GM08714 (cell line): ENCODE measurements around the gene C17orf100.

Experiments
- H3K4me3 ChIP-seq: fragments of 200-500 bp; sonication (Bioruptor generic); 2 replicates; pipeline ENCODE4 v1.5.1; 2014; ENCODE audit warnings: mild to moderate bottlenecking, low read length, inconsistent platforms
- ZNF274 ChIP-seq: IDR thresholded peaks from 2 replicates; pipeline ENCODE4 v1.6.1; 2012; ENCODE audit warnings: mild to moderate bottlenecking, low read depth, low read length

C17orf100 gene

DNA sequence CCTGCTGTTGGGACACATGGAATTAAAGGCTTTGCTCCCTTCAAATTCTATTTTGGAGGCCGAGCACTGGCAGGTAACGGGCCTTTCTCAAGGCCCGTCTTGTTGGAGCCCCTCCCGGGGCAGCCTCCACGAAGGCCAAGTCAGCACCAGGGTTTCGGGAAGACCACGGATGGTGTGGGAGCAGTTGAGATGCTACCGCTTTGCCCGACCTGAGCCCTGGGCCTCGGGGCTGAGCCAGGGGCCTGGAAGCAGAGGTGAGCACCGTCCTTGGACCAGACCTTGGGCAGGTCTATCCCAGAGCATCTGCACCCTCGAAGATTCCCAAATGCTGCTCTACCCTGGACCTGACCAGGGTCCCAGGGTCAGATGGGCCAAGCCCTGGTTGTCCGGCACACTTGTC, 23.0 kb downstream of the C17orf100 start:
- no peak overlapping the region for H3K4me3 ChIP-seq
- TF ChIP-seq ZNF274 = no peak

GRCh38 chr17:6675201-6675825, 23.8 kb downstream of the C17orf100 start:
- no peak for TF ChIP-seq ZNF274
- no peak overlapping the region for H3K4me3 ChIP-seq

DNA sequence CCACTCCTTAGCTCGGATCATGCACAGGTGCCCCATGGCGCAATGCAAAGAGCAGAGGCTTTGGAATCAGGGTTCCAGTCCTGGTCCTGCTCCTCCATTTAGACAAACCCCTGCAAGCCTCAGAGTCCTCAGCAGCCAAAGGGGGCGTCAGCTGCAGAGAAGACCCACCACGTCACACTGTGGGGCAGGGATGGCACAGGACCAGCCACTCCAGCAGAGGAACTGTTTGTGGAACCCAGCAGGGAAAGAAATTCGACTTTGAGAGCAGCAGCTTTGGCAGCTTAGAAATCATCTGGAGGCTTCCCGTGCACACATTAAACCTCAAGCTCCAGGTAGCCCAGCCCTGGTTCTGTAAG, 25.2 kb downstream of the C17orf100 start:
- no peak for TF ChIP-seq ZNF274
- H3K4me3 ChIP-seq = no peak overlapping the region

DNA sequence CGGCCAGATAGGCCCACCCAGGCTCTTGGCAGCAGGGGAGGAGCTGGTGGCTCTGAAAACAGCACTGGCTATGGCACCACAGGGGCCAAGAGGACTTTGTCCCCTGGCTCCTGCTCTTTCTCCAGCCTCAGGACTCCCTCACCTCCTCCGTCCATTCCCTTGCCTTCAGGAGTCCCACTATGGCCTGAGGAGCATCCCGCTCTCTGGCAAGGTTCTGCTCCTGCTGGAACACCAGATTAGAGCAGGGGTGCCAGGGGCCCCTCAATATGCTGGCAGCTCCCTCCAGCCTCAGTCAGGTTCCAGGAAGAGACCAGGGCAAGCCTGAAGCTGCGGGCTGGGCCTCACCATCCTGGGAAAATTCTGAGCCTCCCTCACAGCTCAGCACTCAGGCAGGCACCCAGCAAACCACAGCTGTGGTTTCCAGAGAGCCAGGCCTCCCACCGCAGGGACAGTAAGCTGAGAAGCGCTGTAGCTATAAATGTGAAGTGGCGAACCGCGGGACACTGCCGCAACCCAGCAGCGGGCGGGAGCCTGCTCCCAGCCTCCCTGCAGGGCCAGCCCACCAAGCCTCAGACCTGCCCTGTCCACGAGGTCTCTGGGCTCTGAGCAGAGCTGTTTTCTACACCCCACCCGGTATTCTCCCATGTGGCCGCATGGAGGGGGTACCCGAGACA, 25.7 kb downstream of the C17orf100 start:
- no peak overlapping the region for H3K4me3 ChIP-seq
- TF ChIP-seq ZNF274 = no peak

DNA sequence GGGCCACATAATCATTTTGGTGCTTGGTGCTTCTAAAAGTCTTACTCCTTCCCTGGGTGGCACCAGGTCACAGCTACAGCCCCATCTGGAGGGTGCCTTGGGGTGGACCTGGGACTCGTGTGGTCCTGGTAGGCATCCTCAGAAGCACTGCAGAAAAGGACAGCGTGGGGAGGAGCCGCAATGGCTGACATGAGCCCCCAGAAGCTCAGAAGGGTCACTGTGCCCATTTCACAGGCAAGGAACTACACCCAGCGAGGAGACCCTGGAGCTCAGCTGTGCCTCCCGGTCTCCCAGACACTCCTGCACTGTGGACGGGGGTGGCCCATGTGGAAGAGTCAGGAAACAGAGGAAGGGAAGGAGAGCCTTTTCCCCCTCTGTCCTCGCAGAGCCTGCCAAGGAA, 26.4 kb downstream of the C17orf100 start:
- H3K4me3 ChIP-seq = no peak overlapping the region
- TF ChIP-seq ZNF274 = no peak

GRCh38 chr17:6679241-6679640, 27.7 kb downstream of the C17orf100 start:
- no peak overlapping the region for H3K4me3 ChIP-seq
- no peak for TF ChIP-seq ZNF274

GRCh38 chr17:6681176-6681575, 29.6 kb downstream of the C17orf100 start:
- TF ChIP-seq ZNF274 = no peak
- H3K4me3 ChIP-seq = no peak overlapping the region

DNA sequence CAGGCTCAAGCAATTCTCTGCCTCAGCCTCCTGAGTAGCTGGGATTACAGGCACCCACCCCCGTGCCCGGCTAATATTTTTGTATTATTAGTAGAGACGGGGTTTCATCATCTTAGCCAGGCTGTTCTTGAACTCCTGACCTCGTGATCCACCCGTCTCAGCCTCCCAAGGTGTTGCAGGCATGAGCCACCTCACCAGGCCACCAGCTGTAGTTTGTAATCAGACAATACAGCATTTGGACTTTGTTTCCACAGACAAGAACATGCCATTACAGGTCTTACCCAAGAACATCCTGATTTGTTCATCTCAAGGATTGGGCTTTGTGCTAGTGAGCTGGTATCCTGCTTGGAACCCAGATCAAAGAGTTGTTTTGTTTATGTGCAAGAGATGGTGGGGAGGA, 30.1 kb downstream of the C17orf100 start:
- TF ChIP-seq ZNF274 = no peak
- no peak overlapping the region for H3K4me3 ChIP-seq

DNA sequence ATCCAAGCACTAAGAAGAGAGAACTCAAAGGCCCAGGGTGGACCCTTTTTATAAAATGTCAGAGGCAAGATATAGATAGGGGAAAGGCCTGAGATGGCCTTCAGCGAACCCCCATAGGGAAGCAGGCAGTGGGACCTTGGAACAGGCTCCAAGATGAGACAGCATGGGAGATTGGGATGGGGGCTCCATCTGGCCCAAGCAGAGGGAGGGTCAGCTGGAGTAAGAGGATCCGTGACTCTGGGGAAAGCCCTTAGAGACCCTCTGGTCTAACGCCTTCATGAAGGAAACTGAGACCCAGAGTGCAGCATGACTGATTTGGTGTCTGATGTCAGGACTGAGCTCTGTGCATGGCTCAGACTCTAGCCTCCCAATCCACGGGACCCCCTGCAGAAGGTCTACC, 30.8 kb downstream of the C17orf100 start:
- TF ChIP-seq ZNF274 = no peak

DNA sequence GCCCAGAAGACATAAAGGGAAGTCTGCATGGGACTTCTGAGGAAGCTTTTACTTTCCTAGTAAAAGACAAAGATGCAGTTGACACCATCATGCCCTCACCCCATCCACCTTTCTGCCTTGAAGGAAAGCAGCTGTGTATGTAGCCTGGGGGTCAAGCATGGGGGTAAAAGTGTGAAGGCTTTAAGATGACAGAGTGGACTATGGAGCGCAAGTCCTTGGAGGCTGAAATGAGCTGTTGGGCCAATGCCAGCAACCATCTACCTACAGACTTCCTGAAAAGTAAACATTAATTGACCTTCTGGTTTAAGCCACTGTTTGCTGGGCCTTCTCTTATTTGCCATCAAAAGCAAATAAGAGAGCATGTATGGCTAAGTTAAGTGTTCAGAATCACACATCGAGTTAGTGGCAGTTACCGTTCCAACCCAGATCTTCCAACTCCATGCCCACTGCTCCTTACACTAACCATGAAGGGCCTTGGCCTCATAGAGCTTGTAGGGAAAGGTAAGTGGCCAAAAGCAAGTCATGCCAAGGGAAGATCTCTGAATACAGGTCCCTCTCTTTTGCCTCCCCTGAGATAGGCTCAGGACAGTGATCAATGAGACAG, 31.6 kb downstream of the C17orf100 start:
- no peak overlapping the region for H3K4me3 ChIP-seq
- TF ChIP-seq ZNF274 = no peak

More for the DNA sequence above, 30.8 kb downstream of the C17orf100 start:
- no peak overlapping the region for H3K4me3 ChIP-seq

DNA sequence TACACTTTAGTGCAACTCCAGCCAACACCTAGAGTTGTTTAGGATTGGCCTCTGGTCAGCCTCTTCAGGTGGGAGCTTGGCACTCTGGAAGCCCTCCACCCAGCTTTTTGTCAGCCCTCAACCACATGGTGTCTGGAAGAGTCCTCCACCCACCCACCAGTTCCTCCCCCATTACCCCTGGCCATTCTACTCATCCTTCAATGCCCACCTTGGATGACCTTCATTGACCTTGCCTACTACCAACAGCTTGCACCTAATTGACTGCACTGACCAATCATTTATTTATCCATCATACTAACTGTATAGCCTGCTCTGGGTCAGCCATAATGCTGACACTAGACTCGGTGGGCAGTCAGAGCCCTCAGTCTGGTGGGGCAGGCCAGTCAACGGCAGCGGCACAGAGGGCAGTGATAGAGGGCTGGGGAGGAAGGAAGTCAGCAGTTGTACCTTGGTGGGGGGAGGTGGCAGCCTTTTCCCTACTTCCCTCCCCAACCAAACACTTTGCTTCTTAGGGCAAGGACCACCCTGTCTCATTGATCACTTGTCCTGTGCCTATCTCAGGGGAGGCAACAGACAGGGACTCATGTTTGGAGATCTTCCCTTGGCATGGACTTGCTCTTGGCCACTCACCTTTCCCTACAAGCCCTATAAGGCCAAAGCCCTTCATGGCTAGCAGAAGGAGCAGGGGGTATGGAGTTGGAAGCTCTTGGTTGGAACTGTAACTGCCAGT, 32.3 kb downstream of the C17orf100 start:
- H3K4me3 ChIP-seq = no peak overlapping the region
- TF ChIP-seq ZNF274 = no peak

DNA sequence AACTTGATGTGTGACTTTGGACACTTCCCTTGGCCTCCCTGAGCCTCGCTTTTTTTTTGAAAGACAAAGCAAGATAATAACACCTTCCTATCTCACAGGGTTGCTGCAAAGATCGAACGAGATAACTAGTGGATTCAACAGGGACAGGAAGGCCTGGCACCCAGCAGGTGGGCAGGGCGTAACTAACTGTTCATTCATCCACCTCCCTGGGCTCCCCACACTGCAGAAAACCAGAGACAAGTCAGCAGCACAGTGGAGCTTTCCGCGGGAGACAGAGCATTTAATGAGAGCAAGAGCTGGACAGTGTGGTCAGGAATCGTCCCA, 32.9 kb downstream of the C17orf100 start:
- no peak overlapping the region for H3K4me3 ChIP-seq
- no peak for TF ChIP-seq ZNF274

DNA sequence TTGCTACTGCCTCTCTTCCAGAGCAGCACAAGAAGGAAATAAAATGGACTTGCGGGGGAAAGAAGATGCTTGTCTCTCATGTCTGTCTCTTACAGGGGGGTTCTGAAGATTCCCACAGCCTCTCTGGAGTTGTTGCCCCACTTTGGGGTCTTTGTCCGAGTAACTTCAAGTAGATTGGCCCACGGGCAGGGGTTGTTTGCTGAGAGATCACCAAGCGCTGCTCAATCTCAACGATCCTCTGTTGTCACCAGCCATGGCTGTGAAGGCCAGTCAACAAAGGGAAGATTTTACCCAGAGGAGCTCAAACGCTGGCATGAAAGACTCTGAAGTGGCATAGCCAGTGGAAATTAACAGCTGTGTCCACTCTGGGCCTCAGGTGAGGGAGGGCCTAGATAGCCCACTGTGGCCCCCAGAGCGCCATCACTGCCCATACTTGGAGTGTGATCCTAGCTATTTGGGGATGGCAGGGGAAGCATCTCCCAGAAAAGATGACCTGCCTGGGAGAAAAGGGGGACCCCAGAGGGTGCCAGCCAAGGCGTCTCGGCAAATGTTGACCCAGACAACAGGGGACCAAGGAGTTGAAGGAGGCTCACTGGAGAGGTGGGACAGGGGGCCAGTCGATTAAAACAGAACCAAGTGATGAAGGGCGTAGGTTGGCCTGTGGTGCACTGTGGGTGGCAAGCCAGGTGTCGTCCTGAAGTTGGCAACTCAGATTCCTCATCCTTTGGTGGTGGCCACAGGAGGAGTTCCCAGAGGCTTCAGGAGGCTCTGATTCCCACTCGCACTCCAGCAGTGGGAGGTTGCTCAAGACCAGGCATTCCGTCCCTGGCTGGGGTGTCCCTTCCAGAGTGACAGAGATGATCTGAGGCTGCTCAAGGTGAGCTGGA, 33.6 kb downstream of the C17orf100 start:
- no peak overlapping the region for H3K4me3 ChIP-seq
- TF ChIP-seq ZNF274 = no peak

DNA sequence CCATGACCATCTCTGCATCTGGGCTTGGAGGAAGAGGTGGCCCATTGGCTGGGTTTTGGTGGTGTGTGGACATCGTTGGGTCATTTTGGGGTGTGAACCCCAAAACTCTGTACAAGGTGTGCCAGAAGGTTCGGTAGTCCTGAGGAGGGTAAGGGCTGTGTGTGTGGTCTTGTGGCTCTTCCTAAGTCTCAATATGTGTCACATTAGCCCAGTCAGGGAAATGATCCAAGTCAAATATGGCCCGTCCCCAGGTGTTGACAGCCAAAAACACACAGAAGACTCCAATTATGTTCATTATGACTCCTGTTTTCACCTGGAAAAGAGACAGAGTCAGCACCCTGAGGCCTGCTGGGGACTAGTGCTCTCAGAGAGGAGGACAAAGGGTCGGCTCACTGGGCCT, 34.5 kb downstream of the C17orf100 start:
- no peak overlapping the region for H3K4me3 ChIP-seq
- TF ChIP-seq ZNF274 = no peak

- no peak overlapping the region for H3K4me3 ChIP-seq
- TF ChIP-seq ZNF274 = no peak
These were observed 37.4 kb downstream of the C17orf100 start for GRCh38 chr17:6688944-6689343.
